Caco-2 (cell line): Measurements from ENCODE around the gene NHLRC4. TPM values are rescaled to one million over a fixed set of nuclear protein-coding genes. Genes with fewer than 3 reads are reported as not detected.

Experiments
- BruUV-seq: library from RNA; stranded (reverse); fragments of 400-500 nt; replicated peaks from 2 replicates; lab custom pipeline; 2021; lab: Mats Ljungman, UMichigan
- CTCF ChIA-PET: fragments of 300-600 bp; sonication (Branson Sonifier 250); formaldehyde crosslinking; loops from one replicate; lab custom pipeline; 2022; ENCODE audit warnings: antibody characterized with exemption; lab: Charles Lee
- POLR2A ChIA-PET: fragments of 300-600 bp; sonication (Branson Sonifier 250); formaldehyde crosslinking; loops from one replicate; lab custom pipeline; 2022; ENCODE audit warnings: antibody characterized with exemption; lab: Charles Lee
- DNase-seq, 2 experiments: peaks; one replicate each; pipeline versions ENCODE4 v3.0.0 to v3.0.0-alpha.2; 2020 to 2022
- H3K27me3 ChIP-seq: replicated peaks from 2 replicates; pipeline ENCODE4 v1.6.0; 2011; ENCODE audit warnings: low read length; ENCODE audit not compliant: control insufficient read depth, insufficient read depth
- H3K36me3 ChIP-seq: 2 replicates; pipeline ENCODE4 v1.5.1; 2011; ENCODE audit warnings: low read length; ENCODE audit not compliant: control insufficient read depth, insufficient read depth
- H3K4me1 ChIP-seq: fragments of 250-450 bp; sonication (Bioruptor Pico); 2 replicates; pipeline ENCODE4 v1.5.1; 2020; ENCODE audit warnings: mild to moderate bottlenecking
- H3K4me3 ChIP-seq: 2 replicates; pipeline ENCODE4 v1.5.1; 2011; ENCODE audit warnings: low read depth, mild to moderate bottlenecking, control low read depth, low read length
- H3K9me3 ChIP-seq: fragments of 250-450 bp; sonication (Bioruptor Pico); 2 replicates; pipeline ENCODE4 v1.5.1; 2020; ENCODE audit warnings: mild to moderate bottlenecking, moderate library complexity
- H3K27ac Mint-ChIP-seq: one replicate; pipeline ENCODE4 v1.8.0; 2022; ENCODE audit warnings: mixed read lengths; ENCODE audit not compliant: unreplicated experiment
- H3K27me3 Mint-ChIP-seq: one replicate; pipeline ENCODE4 v1.8.0; 2022; ENCODE audit warnings: mixed read lengths; ENCODE audit not compliant: insufficient read depth, unreplicated experiment
- H3K36me3 Mint-ChIP-seq: one replicate; pipeline ENCODE4 v1.8.0; 2022; ENCODE audit warnings: mild to moderate bottlenecking, mixed read lengths; ENCODE audit not compliant: insufficient read depth, unreplicated experiment
- H3K4me1 Mint-ChIP-seq: one replicate; pipeline ENCODE4 v1.8.0; 2022; ENCODE audit warnings: low read depth, mixed read lengths; ENCODE audit not compliant: unreplicated experiment
- H3K4me3 Mint-ChIP-seq: one replicate; pipeline ENCODE4 v1.8.0; 2022; ENCODE audit warnings: mild to moderate bottlenecking, moderate library complexity, mixed read lengths; ENCODE audit not compliant: unreplicated experiment
- H3K9me3 Mint-ChIP-seq: one replicate; pipeline ENCODE4 v1.8.0; 2022; ENCODE audit warnings: mixed read lengths; ENCODE audit not compliant: unreplicated experiment
- CTCF ChIP-seq, 2 experiments: fragments of 200-600 bp in 1 of 2; IDR thresholded peaks; 1 replicate in 1 of 2; 2 replicates in 1 of 2; pipeline versions ENCODE4 v1.5.1 to v1.8.0; 2011 to 2022; ENCODE audit warnings: antibody characterized with exemption in 1 of 2, control low read depth in 1 of 2, inconsistent platforms in 1 of 2, low read depth in 1 of 2, low read length in 1 of 2, mild to moderate bottlenecking in 1 of 2, moderate library complexity in 1 of 2; ENCODE audit not compliant: insufficient read depth in 1 of 2, severe bottlenecking in 1 of 2, unreplicated experiment in 1 of 2
- intact Hi-C: fragments of 100-400 bp; cut with micrococcal nuclease; formaldehyde crosslinking; loops from one replicate; pipeline ENCODE4 v1.10.0; 2022; ENCODE audit not compliant: unreplicated experiment
- total RNA-seq: library from RNA; stranded (reverse); gene quantifications from 2 replicates; pipeline ENCODE4 v1.2.3, GENCODE V29; 2022

The NHLRC4 gene
- total RNA-seq, 1 experiment from 2014 or later: not detected

- Histone ChIP-seq H3K36me3 (no peaks in the 10 kb centered on the region), H3K27me3 (no peaks in the 10 kb centered on the region), H3K4me3 (no peak overlapping the region), H3K9me3 (no peaks in the 10 kb centered on the region), H3K4me1 (no peaks in the 10 kb centered on the region)
- H3K4me3 Mint-ChIP-seq: no peak overlapping the region
- H3K27ac Mint-ChIP-seq: no peak overlapping the region
- BruUV-seq: no TSS peak
- DNase-seq: no peak
- TF ChIP-seq CTCF (IDR thresholded peaks at IDR 0.05; ENCODE audit: insufficient read depth in 1 of 2, low read depth in 1 of 2, low read length in 1 of 2, severe bottlenecking in 1 of 2, unreplicated experiment in 1 of 2): no peak
- intact Hi-C loops: no loop called here
- no peaks in the 10 kb centered on the region for H3K4me1 Mint-ChIP-seq
- POLR2A ChIA-PET: interaction anchor here (0.6 kb wide), 1 partner anchor 75 kb away, joined by 3 read pairs; no protein-coding TSS in a partner anchor
- H3K9me3 Mint-ChIP-seq: no peaks in the 10 kb centered on the region
- H3K27me3 Mint-ChIP-seq: no peaks in the 10 kb centered on the region
- H3K36me3 Mint-ChIP-seq: no peaks in the 10 kb centered on the region
- CTCF ChIA-PET: no interaction called here
Observed at GRCh38 chr16:558298-559020, 8.3 kb upstream of the NHLRC4 start.

- ChIA-PET POLR2A (no interaction called here), CTCF (no interaction called here)
- BruUV-seq: no TSS peak
- no peak for DNase-seq
- Mint-ChIP-seq H3K36me3 (no peaks in the 10 kb centered on the region), H3K9me3 (no peaks in the 10 kb centered on the region), H3K4me1 (no peaks in the 10 kb centered on the region), H3K4me3 (no peak overlapping the region), H3K27ac (no peak overlapping the region), H3K27me3 (no peaks in the 10 kb centered on the region)
- Histone ChIP-seq H3K27me3 (no peaks in the 10 kb centered on the region), H3K4me3 (no peak overlapping the region), H3K9me3 (no peaks in the 10 kb centered on the region), H3K36me3 (no peaks in the 10 kb centered on the region), H3K4me1 (no peaks in the 10 kb centered on the region)
- intact Hi-C loops: no loop called here
- no peak for TF ChIP-seq CTCF (IDR thresholded peaks at IDR 0.05; ENCODE audit: insufficient read depth in 1 of 2, low read depth in 1 of 2, low read length in 1 of 2, severe bottlenecking in 1 of 2, unreplicated experiment in 1 of 2)
Observed at GRCh38 chr16:559021-559380, 7.8 kb upstream of the NHLRC4 start.

- intact Hi-C loops: no loop called here
- H3K4me3 Mint-ChIP-seq: no peak overlapping the region
- no TSS peak for BruUV-seq
Observed at GRCh38 chr16:559411-560203, 7.2 kb upstream of the NHLRC4 start.

More at GRCh38 chr16:559411-560203, 7.2 kb upstream of the NHLRC4 start:
- ChIA-PET POLR2A (no interaction called here), CTCF (no interaction called here)
- Histone ChIP-seq H3K4me3 (no peak overlapping the region), H3K4me1 (no peaks in the 10 kb centered on the region), H3K36me3 (no peaks in the 10 kb centered on the region), H3K27me3 (no peaks in the 10 kb centered on the region), H3K9me3 (no peaks in the 10 kb centered on the region)
- H3K27ac Mint-ChIP-seq: no peak overlapping the region
- H3K27me3 Mint-ChIP-seq: no peaks in the 10 kb centered on the region
- H3K9me3 Mint-ChIP-seq: no peaks in the 10 kb centered on the region
- H3K36me3 Mint-ChIP-seq: no peaks in the 10 kb centered on the region
- no peak for DNase-seq
- no peaks in the 10 kb centered on the region for H3K4me1 Mint-ChIP-seq
- TF ChIP-seq CTCF (IDR thresholded peaks at IDR 0.05; ENCODE audit: insufficient read depth in 1 of 2, low read depth in 1 of 2, low read length in 1 of 2, severe bottlenecking in 1 of 2, unreplicated experiment in 1 of 2): no peak
